K562 (cell line): ENCODE data around the gene MCCC2. TPM values are rescaled to one million over a fixed set of nuclear protein-coding genes. Genes with fewer than 3 reads are reported as not detected.

Source experiments
- ATAC-seq: fragments of 200-7000 bp; cut with Tn5 transposase; 3 replicates; pipeline ENCODE4 v1.9.1; 2020; ENCODE audit warnings: moderate library complexity
- BruUV-seq: library from RNA; stranded (reverse); fragments of 400-500 nt; replicated peaks from 2 replicates; lab custom pipeline; 2021; lab: Mats Ljungman, UMichigan
- CTCF ChIA-PET: fragments of 300-600 bp; formaldehyde crosslinking; extraction: SDS; loops from one replicate; lab custom pipeline; 2021; ENCODE audit warnings: low intra/inter-chr PET ratio; lab: Yijun Ruan, JAX
- POLR2A ChIA-PET: fragments of 300-600, 350-650 bp; sonication (Branson Sonifier 250); formaldehyde crosslinking; extraction: SDS; loops from one replicate; lab custom pipeline; 2021; ENCODE audit warnings: antibody characterized with exemption, inconsistent platforms; lab: Yijun Ruan, JAX
- DNase-seq, 4 experiments: peaks; one replicate each; pipeline versions ENCODE4 v3.0.0 to v3.0.0-alpha.2; 2011 to 2018; ENCODE audit warnings: low spot score in 3 of 4, mixed read lengths in 3 of 4; ENCODE audit errors: extremely low read depth in 1 of 4
- FAIRE-seq: peaks from 2 replicates; lab custom pipeline; 2011; peaks lifted over from hg19 to GRCh38; lab: Jason Lieb, UNC
- H2AFZ ChIP-seq: 2 replicates; pipeline ENCODE4 v1.6.0; 2011; ENCODE audit warnings: low read depth, low read length, control low read depth, inconsistent platforms
- H3K27ac ChIP-seq: fragments of 200-600 bp; 3 replicates; pipeline ENCODE4 v1.8.0; 2011; ENCODE audit warnings: low read depth, mild to moderate bottlenecking, control low read depth, inconsistent platforms, low read length, moderate library complexity, mixed read lengths; ENCODE audit errors: extremely low read depth
- H3K27me3 ChIP-seq, 2 experiments: fragments of 300-600 bp in 1 of 2; 2 replicates in 1 of 2; 3 replicates in 1 of 2; pipeline versions ENCODE4 v1.6.0 to v1.8.0; 2011; ENCODE audit warnings: inconsistent platforms in 2 of 2, low read length in 2 of 2, mild to moderate bottlenecking in 1 of 2, mixed read lengths in 1 of 2, moderate library complexity in 1 of 2; ENCODE audit not compliant: control insufficient read depth in 2 of 2, insufficient read depth in 2 of 2
- H3K36me3 ChIP-seq: fragments of 300-600 bp; 3 replicates; pipeline ENCODE4 v1.8.0; 2011; ENCODE audit warnings: mild to moderate bottlenecking, low read length, inconsistent platforms; ENCODE audit not compliant: control insufficient read depth, insufficient read depth
- H3K4me1 ChIP-seq, 2 experiments: fragments of 200-600 bp in 1 of 2; replicated peaks in 1 of 2; 2 replicates in 1 of 2; 3 replicates in 1 of 2; pipeline versions ENCODE4 v1.5.1 to v1.8.0; 2011; ENCODE audit warnings: inconsistent platforms in 2 of 2, low read length in 2 of 2, mild to moderate bottlenecking in 1 of 2, mixed read lengths in 1 of 2, moderate library complexity in 1 of 2; ENCODE audit not compliant: control insufficient read depth in 2 of 2, insufficient read depth in 2 of 2
- H3K4me2 ChIP-seq: 2 replicates; pipeline ENCODE4 v1.6.1; 2011; ENCODE audit warnings: low read length, control low read depth, inconsistent platforms, mixed read lengths; ENCODE audit not compliant: insufficient read depth
- H3K4me3 ChIP-seq: fragments of 200-600 bp; sonication (generic), shearing (Covaris generic); 2 replicates; pipeline ENCODE4 v1.5.1; 2016; ENCODE audit warnings: control low read depth, inconsistent platforms
- H3K79me2 ChIP-seq: fragments of 200-600 bp; 3 replicates; pipeline ENCODE4 v1.8.0; 2011; ENCODE audit warnings: low read length, inconsistent platforms; ENCODE audit not compliant: control insufficient read depth, insufficient read depth
- H3K9ac ChIP-seq, 2 experiments: 2 replicates each; pipeline versions ENCODE4 v1.6.0 to v1.6.1; 2011; ENCODE audit warnings: low read depth in 2 of 2, low read length in 2 of 2, control low read depth in 1 of 2, inconsistent platforms in 1 of 2, mild to moderate bottlenecking in 1 of 2, mixed read lengths in 1 of 2; ENCODE audit not compliant: insufficient read depth in 1 of 2
- H3K9me1 ChIP-seq: one replicate; pipeline ENCODE4 v1.6.0; 2011; ENCODE audit warnings: inconsistent platforms, mild to moderate bottlenecking, low read length, moderate library complexity; ENCODE audit not compliant: control insufficient read depth, insufficient read depth
- H3K9me3 ChIP-seq: replicated peaks from 2 replicates; pipeline ENCODE4 v1.5.1; 2011; ENCODE audit warnings: low read depth, low read length, inconsistent platforms; ENCODE audit not compliant: control insufficient read depth, insufficient read depth
- H4K20me1 ChIP-seq: replicated peaks from 2 replicates; pipeline ENCODE4 v1.6.1; 2011; ENCODE audit warnings: low read length, inconsistent platforms, mixed read lengths; ENCODE audit not compliant: control insufficient read depth, insufficient read depth
- BRD4 ChIP-seq: fragments of 200-600 bp; sonication (generic); IDR thresholded peaks from 2 replicates; pipeline ENCODE4 v1.6.1; 2017; ENCODE audit warnings: inconsistent platforms
- DNMT1 ChIP-seq: fragments of 450-650 bp; IDR thresholded peaks from 2 replicates; pipeline ENCODE4 v1.6.1; 2016; ENCODE audit warnings: antibody characterized with exemption, mild to moderate bottlenecking
- ETS2 ChIP-seq: IDR thresholded peaks from 2 replicates; pipeline ENCODE4 v1.6.1; 2016; ENCODE audit warnings: borderline replicate concordance, missing genetic modification characterization, mild to moderate bottlenecking, moderate library complexity, missing compliant biosample characterization; ENCODE audit not compliant: poor library complexity, severe bottlenecking
- EWSR1 ChIP-seq: fragments of 450-650 bp; IDR thresholded peaks from 2 replicates; pipeline ENCODE4 v1.6.1; 2018; ENCODE audit warnings: borderline replicate concordance, mild to moderate bottlenecking, low read depth, moderate library complexity; ENCODE audit not compliant: partially characterized antibody
- FOS ChIP-seq: IDR thresholded peaks from 3 replicates; pipeline ENCODE4 v1.6.1; 2011; ENCODE audit not compliant: insufficient read length; ENCODE audit errors: extremely low read depth
- MEF2D ChIP-seq: conservative IDR thresholded peaks from 2 replicates; pipeline ENCODE4 v1.6.1; 2016; ENCODE audit warnings: low read depth, missing genetic modification characterization, missing compliant biosample characterization
- OTX1 ChIP-seq: fragments of 450-650 bp; formaldehyde crosslinking; IDR thresholded peaks from 2 replicates; pipeline ENCODE4 v1.4.0; 2022; ENCODE audit warnings: mild to moderate bottlenecking
- PRPF4 ChIP-seq: fragments of 200-400 bp; formaldehyde crosslinking; IDR thresholded peaks from one replicate; pipeline ENCODE4 v1.6.1; 2017; ENCODE audit warnings: low read length, low read depth, mild to moderate bottlenecking; ENCODE audit not compliant: insufficient read depth, poor library complexity, severe bottlenecking
- RFX1 ChIP-seq: fragments of 450-650 bp; IDR thresholded peaks from 2 replicates; pipeline ENCODE4 v1.6.1; 2016; ENCODE audit warnings: mild to moderate bottlenecking, moderate library complexity
- SRSF1 ChIP-seq: fragments of 200-400 bp; formaldehyde crosslinking; IDR thresholded peaks from 2 replicates; pipeline ENCODE4 v1.6.1; 2017; ENCODE audit warnings: mild to moderate bottlenecking, low read depth, low read length, moderate library complexity
- ZFP30 ChIP-seq: fragments of 250-450 bp; sonication (Bioruptor Pico); IDR thresholded peaks from 2 replicates; pipeline ENCODE4 v1.8.0; 2022; ENCODE audit warnings: moderate library complexity, mild to moderate bottlenecking, inconsistent platforms, borderline replicate concordance
- WGBS: fragments of 100-300 bp; shearing (Covaris generic); methylation state at CpG from one replicate; pipeline ENCODE4 v1.1.6; 2016; ENCODE audit warnings: low coverage, mixed read lengths; ENCODE audit not compliant: insufficient coverage; ENCODE audit errors: missing lambda C conversion rate; 5-methylcytosine and 5-hydroxymethylcytosine counted together
- in situ Hi-C: fragments of 300-500 bp; cut with MboI; formaldehyde crosslinking; loops from 4 replicates; pipeline ENCODE4 v1.15.0; 2018; ENCODE audit warnings: inconsistent platforms, mixed read lengths
- intact Hi-C: fragments of 100-400 bp; cut with micrococcal nuclease; formaldehyde crosslinking; loops from 2 replicates; pipeline ENCODE4 v1.14.2; 2022
- polyA plus RNA-seq, 8 experiments: library from polyadenylated mRNA; depleted of rRNA in 4 of 8; stranded (reverse) in 5 of 8; unstranded in 3 of 8; fragments of >200 nt; fragmentation: Nextera tagmentation in 2 of 8; fragmentation: Illumina TruSeq in 1 of 8; extraction: Ambion mirVana in 2 of 8; extraction: Trizol in 1 of 8; gene quantifications; 2 replicates each; pipeline versions ENCODE4 v1.2.1 to v1.2.3, GENCODE V29; 2011 to 2014; ENCODE audit warnings: inconsistent platforms in 1 of 8, missing spikeins in 1 of 8
- total RNA-seq, 7 experiments: library from RNA; depleted of rRNA in 6 of 7; stranded (reverse); fragments of >200 nt in 6 of 7; fragmentation: Illumina TruSeq in 2 of 7; extraction: Trizol in 2 of 7; gene quantifications; 2 replicates each; pipeline versions ENCODE4 v1.2.1 to v1.2.3, GENCODE V29; 2011 to 2021; ENCODE audit warnings: low replicate concordance in 1 of 7
- TF ChIP-seq, protein P1 (sequence below): fragments of 250-450 bp; sonication (Bioruptor Pico); IDR thresholded peaks from 2 replicates; pipeline ENCODE4 v1.5.0; 2021

The MCCC2 gene
- total and polyA plus RNA-seq, 9 of the 15 experiments (the other 6 are each of a cell fraction or from before 2014, with no cell fraction given): 17.1 to 77.9 (median 52.5) TPM

DNA sequence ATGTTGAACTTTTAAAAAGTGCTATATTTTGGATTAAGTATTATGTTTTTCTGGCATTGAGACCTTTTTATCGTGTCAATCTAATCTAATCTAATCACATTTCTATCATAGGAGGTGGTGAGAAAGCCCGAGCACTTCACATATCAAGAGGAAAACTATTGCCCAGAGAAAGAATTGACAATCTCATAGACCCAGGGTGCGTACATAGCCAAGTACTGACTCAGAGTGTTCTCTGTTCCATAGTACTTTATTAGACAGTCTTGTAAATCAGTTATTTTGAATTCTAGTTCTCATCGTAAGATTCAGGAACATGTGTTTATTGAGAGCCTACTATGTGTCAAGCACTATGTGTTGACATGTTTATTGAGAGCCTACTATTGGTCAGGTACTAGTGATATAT lies 9.0 kb downstream of the MCCC2 start:
- no peaks in the 10 kb centered on the region for H3K9me3 ChIP-seq
- H3K36me3 ChIP-seq: peaks cover 46% of the 10 kb centered on the region
- WGBS: 89% methylated on average over 4 of the region's 4 CpGs
- BruUV-seq: no TSS peak
- no peaks in the 10 kb centered on the region for H4K20me1 ChIP-seq
- H3K4me2 ChIP-seq: no peak overlapping the region
- ChIA-PET CTCF (no interaction called here), POLR2A (no interaction called here)
- H3K9me1 ChIP-seq: no peaks in the 10 kb centered on the region
- H3K9ac ChIP-seq: no peak overlapping the region
- intact Hi-C loops: no loop called here
- FAIRE-seq: no peak
- H3K4me3 ChIP-seq: no peak overlapping the region
- no peaks in the 10 kb centered on the region for H3K4me1 ChIP-seq
- in situ Hi-C loops: no loop called here
- H3K27ac ChIP-seq: no peak overlapping the region
- H2AFZ ChIP-seq: no peak overlapping the region
- peaks cover under 1% of the 10 kb centered on the region; the same call in 1 of the 3 replicates for H3K79me2 ChIP-seq
- no peak for ATAC-seq
- no peak for DNase-seq
- H3K27me3 ChIP-seq: no peaks in the 10 kb centered on the region
- TF ChIP-seq, protein P1, sequence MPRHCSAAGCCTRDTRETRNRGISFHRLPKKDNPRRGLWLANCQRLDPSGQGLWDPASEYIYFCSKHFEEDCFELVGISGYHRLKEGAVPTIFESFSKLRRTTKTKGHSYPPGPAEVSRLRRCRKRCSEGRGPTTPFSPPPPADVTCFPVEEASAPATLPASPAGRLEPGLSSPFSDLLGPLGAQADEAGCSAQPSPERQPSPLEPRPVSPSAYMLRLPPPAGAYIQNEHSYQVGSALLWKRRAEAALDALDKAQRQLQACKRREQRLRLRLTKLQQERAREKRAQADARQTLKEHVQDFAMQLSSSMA (CRISPR knock-in tag): no peak
- TF ChIP-seq EWSR1: no peak
- no peak for TF ChIP-seq RFX1
- no peak for TF ChIP-seq PRPF4
- no peak for TF ChIP-seq DNMT1
- TF ChIP-seq OTX1: no peak
- TF ChIP-seq BRD4: no peak
- no peak for TF ChIP-seq FOS
- no peak for TF ChIP-seq SRSF1
- TF ChIP-seq ZFP30 (CRISPR knock-in tag): no peak
- TF ChIP-seq MEF2D: no peak
- no peak for TF ChIP-seq ETS2
